HG03521 (cell line): Measurements from ENCODE around the gene DGKB.

Experiments used
- ATAC-seq: cut with Tn5 transposase; IDR thresholded peaks from one replicate; pipeline ENCODE4 v1.9.1; 2021; ENCODE audit warnings: mild to moderate bottlenecking, moderate library complexity; ENCODE audit not compliant: unreplicated experiment

The DGKB gene

DNA sequence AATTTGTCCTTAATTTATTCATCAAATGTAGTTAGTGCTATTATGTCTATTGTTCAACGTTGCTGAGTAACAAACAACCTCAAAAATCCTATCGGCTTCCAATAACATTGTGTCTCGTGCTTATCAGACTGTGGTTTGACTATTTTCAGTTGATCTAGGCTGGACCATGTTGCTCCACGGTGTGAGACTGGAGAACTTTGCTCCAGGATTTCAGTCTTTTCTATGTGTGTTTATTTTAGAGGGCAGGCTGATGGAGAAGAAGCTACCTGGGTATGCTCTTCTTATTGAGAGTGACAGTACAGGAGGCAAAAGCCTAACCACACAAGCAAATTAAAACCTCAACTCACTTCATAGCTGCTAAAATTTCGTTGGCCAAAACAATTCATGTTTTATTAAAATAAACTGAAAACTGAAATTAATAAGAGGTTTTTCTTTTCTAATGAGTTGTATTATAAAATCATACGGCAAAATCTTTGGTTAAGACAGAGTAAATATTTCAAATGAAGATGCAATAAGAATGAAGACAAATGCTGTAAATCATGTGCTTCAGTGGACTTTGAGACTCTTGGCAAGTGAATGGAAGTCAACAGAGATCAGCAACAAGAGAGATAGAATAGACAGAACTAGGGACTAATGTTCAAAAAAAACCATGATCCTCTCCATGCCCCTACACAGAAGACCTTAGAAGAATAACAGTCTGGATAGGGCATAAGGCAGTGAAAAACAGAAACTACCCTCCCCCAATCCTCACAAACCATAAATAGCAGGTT, 495.1 kb downstream of the DGKB start:
- ATAC-seq: no peak

DNA sequence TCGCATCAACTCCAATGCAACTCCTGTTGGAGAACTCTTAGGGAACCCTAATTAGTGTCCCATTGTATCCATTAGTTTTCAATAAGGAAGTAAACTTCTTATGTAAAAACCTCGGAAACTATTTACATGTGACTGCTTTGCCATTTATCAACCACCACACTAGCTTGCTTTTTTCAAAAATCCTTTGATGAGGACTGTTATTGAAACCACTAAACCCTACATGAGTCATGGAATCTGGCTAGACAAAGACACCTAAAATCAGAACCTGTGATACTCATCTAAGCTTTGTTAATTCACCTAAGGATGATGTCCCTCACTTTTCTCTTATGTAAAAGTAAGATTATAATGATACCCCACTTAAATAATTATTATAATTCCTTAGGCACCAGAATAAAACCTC, 499.0 kb downstream of the DGKB start:
- no peak for ATAC-seq

DNA sequence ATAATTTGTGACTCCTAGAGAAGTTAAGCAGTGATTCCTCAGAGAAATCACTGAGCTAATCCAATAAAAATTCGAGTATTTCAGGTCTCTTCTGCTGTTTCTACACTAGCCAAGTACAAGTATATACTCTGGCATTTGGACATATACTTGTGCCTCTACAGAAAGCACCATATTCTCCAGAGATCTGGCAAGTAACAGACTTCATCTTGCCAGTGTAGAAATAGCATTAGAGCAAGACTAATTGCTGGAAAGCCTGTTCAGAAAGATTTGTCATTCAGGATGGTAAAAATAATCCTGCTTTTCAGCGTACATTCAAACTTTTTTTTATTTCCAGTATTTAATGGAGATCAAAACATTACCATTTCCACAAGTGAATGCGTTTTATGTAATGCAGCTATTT, 502.3 kb downstream of the DGKB start:
- no peak for ATAC-seq

DNA sequence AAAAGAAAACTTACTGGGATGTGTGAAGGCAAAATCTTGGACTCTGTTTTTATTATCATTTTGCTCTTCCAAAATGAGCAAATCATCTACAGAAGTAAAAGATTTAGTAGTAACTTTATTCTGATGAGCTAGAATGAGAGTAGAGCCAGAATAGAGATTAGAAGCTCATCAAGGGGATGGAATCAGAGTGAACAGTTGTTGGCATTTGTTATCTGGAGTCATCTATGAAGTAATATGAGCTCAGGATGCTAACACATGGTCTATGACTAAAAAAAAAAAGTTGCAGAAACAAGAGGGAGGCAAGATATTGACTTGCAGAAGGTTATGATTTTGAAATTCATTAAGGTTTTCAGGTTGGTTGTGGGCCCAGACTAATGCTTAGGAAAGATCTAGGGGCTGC, 504.0 kb downstream of the DGKB start:
- no peak for ATAC-seq

DNA sequence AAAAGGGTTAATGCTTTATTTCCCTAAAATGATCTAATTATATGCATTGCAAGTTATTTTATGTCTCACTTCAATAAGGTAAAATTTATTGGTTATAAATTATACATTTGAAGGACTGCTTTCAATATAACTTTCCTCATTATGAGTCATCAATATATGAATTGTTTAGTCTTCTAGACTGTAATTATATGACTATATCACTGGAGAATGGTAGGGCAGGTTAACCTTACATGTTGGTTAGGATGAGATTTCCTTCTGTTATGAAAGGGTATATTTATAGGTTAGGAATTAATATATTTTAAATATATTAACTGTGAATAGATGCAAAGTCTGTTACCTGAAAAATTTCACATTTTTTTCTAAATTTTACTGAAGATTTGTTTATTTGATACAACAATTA, 506.7 kb downstream of the DGKB start:
- no peak for ATAC-seq

DNA sequence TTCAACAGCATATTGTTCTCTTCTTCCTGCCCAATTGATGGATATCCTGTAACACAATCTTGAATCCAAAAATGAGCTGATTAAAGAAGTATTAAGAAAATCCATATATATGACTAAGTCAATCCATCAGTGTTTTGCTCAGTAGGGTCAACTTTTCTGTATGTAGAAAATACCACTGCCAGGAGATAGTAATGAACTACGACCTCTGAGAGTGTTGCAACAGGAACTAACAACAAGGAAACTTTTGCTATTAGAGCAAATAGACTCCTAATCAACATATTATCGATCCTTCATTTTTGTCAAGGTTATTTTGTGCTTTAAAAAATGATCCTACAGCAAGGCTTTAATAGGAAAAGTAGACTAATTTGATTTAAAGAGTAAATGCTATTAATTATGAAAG, 507.8 kb downstream of the DGKB start:
- ATAC-seq: no peak

DNA sequence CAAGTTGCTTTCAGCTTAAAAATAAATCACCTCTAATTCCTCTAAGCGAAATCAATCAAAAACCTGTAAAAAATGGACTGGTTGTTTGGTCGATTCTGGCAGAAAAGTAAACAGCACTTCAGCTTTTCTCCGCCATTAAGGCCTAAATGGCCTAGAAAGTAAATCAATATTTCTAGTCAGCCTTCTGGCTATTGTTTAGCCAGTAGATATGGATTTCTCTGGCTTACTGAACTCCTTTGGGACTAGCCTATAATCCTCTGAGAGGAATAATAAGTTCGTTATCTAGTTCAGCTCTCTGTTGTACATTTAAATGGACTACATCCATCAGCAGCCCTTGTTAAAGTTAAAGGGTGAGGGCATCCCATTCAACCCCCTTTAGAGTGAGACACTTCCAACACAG, 513.0 kb downstream of the DGKB start:
- no peak for ATAC-seq

DNA sequence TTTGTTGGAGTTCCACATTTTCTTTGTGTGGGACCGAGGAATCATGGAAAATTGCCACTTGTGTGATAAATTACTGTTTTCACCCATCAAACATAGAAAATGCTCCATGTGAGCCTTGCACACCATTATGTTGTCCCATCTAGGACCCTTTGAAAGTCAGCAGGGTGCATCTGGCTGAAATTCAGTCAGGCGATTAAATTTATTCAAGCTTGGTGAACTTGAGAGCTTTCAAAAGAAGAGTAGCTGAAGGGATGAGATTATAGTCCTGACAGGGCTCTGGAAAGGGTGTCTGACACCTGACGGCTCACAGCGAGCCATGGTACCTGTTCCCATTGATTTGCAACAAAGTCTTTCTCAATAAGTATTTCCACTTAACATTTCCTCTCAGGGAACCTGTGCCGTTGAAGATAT, 513.4 kb downstream of the DGKB start:
- ATAC-seq: no peak

DNA sequence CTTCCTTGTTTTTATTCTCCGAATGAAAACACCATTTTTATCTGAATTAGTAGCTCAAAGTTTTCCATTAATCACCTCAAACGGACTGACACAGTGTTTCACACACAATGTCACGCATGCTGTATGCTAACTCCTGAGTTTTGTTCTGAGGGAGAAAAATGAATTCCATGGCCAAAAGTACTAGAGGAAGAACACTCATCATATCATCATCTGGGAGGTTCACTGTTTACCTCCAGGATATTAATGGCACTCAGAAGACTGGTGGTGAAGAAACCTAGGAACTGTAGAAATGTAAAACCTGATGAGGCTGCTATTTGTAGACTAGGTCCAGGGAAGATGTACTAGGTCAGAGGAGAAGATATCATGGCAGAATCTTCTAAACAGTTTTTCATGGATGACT, 517.5 kb downstream of the DGKB start:
- ATAC-seq: no peak

DNA sequence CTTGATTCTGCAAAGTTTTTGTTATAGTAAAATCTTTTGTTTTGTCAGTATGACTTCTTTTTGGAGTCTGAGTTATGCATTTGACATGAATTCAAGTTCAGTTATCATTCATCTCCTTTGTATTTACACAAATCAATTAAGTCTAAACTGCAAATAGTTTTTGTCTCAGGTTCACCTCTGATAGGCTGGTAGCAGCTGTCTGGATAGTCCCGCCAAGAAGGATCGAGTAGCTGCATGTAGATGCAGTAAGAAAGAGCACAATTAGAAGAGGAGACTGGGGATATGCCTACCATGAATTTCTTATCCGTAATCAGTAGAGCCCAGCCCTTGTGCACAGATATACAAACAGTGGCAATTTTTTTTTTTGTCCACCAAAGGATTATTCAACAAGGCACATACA, 520.6 kb downstream of the DGKB start:
- no peak for ATAC-seq

DNA sequence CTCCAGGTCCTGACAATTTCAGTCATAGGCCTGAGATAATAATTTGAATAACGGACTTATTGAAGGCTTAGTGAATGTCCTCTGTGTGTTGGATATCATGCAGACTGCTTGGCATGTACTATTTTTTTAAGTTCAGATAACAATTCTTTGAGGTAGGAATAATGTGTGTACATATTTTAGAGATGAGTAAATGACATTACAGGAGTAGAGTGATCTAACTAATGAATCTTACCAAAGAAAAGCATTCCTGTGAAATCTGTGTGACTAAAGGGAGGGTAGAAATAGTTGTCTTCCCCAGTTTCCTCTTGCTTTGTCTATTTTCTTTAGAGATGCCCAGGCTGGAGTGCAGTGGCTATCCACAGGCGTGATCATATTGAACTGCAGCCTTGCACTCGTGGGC, 521.2 kb downstream of the DGKB start:
- ATAC-seq: no peak

DNA sequence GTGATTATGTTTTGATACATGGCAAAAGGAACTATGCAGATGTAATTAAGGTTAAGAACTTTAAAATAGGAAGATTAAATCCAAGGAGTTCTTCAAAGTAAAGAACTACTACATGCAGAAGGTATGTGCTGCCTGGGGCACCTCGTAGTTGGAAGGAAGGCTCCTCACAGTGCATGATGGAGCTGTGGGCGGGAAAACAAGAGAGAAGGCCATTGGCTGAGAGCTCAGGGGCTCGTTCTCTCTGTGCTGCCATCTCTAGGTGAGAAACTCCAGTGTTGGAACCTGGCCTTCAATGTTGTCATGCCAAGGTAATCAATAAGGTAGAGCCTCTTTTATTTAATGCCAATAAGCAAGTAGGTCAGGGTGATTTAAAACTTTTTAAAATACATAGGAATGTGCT, 521.7 kb downstream of the DGKB start:
- ATAC-seq: no peak

DNA sequence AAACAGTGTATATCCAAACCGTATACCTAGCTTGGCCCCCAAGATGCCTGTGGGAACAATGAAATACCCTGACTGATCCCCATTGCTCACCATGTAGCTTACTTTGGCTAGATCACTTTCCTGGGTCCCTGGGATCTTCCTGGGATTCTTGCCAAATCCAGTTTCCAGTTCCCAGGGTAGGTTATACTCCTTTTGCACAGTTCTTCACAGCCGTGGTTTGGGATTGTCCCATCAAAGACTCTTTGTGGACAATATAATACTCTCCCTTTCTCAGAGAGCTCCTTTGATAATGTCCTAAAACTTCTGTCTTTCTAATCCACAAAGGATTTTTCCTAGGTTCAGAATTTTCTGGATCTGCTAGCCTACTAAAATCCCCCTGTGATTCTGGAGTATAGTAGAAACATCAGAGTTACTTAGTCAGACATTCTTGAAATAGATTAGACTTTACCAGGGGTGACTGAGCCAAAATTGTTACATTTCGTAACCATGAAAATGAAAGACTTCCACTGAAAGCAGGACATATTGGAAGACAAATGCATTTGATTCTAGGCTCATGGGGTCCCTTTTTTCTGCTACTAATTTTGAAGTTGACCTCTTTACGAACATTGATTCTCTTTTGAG, 524.8 kb downstream of the DGKB start:
- ATAC-seq: no peak

DNA sequence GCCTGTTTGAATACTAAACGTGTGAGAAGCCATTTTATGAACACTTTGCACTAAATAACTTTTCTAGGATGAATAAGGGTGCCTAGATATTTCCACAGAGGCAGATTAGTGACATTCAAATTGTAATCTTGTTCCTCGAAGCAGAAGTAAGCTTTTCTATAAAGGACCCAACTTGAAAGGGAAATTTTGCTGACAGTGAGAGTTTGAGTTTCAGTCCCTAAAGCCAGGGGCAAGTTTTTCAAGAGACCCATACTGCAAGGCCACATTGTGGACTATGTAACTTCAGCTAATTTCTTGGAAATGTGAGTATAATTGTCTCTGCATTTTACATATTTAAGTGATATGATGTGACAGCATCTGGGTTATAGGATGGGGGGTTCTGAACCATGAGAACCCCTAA, 525.8 kb downstream of the DGKB start:
- ATAC-seq: no peak

DNA sequence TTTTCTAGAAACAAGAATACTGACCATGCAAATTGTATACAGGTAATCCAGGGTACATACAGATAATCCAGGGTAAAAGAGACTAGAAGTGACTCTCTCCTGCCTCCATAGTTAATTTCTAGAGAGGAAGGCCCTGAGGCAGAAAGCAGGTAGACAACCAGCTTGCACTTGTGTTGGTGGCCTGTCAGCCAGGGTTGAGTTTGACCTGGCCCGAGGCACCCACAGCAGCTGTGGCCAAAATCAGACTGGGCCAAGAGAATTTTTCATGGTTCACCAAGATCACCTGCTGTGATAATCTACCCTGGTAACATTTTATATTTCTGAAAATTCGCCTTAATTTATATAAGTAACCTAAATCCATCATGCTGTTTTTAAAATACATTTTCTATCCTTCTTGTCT, 526.6 kb downstream of the DGKB start:
- ATAC-seq: no peak

DNA sequence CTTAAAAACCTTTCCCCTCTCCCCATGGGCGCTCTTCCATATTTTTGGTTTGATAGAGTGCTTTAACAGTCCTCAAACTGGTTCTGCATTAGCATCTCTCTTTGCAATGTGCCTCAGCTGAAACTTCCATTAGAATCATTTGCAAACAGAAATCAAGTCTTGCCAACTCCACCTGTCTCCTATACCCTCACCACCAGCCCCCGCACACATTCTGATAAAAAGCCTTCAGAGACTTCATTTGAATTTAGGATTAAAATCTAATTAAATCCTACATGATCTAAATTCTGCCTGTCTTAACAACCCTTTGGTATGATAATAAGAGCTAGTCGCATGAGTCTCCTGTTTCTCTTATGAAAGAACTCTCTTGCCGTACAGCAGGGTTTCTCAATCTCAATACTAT, 528.2 kb downstream of the DGKB start:
- no peak for ATAC-seq

DNA sequence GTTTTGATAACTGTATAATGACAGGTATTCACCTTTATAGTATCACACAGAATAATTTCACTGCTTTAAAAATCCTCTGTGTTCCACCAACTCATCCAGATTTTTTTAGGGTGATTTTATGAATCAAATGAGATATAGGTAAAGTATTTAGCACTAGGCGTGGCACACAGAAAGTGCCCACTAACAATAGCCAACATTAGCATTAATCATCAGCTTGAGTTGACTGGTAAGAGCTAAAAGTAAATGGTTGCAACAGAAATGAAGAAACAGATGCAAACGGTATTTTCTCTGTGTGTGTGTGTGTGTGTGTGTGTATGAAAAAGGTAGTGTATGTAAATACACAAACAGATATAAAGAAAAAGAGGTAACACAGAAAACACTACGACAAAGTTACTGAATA, 534.3 kb downstream of the DGKB start:
- no peak for ATAC-seq

DNA sequence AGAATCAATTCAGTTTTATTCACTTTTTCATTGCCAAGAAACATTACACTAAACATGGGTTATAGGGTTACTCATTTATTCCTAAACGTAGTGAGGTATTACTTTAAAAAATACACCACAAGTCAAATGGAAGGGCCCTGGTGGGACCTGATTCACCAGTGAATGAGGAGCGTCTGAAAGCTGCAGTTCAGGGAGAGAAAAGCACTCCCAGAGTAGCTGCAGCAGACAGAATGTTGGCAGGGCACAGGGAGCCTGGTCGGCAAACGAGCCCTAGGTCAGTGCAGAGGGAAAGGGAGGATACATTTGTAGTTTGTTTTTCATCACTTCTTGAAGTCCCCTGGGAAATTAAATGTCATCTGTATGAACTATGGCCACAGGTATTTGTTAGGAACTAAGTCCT, 551.4 kb downstream of the DGKB start:
- no peak for ATAC-seq

DNA sequence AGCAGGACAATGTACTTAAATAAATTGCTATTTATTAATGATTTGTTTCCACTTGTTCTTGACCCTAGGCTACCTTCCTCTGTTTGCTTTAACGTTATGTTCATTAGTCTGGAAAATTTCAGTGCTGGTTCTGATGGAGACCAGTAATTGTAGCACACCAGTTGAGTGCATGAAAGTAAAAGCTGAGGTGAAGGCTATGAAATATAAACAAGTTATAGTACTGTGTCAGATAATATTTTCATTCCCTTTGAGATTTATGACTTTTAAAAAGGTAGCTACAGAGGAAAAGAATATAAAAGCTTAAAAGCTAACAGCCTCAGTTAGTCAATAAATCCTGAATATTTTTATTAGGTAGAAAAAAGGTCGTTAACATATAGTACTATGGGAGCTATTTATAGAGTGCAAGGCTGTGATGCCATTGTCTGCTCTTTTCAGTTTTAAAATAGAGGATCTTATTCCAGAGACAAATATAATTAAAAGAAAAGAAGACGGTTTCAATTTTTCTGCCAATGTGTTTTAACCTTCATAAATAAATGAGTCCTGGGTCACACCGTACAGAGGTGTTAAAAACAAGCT, 561.3 kb downstream of the DGKB start:
- ATAC-seq: no peak

DNA sequence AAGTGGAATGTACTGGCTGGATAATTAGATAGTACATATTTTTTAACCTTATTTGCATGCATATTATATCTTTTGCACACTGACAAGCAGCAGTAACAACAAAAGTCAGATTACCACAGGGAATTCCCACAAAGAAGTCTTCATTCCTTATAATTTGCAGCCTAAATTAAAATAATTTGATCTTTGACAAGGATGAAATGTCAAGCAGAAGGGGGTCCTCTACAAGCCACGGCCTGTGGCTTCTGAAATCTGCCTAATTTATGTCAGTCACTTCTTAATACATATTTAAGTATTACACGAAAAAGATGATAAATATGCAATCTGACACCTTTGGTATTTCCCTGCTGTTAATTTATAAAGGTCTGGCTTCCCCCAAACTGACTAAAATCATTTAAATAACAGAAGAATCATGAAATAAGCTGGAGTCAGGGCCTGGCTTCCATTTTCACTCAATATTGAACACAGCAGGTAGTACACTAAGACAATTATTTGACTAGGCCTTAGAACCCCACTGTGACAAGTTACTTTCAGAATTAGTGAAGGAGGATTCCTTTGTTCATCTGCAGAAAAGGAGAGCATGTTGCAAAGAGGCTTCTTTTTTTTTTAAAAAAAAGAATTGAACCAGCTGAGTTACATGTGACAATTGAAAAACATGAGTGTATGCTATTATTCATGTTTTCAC, 562.0 kb downstream of the DGKB start:
- ATAC-seq: no peak

DNA sequence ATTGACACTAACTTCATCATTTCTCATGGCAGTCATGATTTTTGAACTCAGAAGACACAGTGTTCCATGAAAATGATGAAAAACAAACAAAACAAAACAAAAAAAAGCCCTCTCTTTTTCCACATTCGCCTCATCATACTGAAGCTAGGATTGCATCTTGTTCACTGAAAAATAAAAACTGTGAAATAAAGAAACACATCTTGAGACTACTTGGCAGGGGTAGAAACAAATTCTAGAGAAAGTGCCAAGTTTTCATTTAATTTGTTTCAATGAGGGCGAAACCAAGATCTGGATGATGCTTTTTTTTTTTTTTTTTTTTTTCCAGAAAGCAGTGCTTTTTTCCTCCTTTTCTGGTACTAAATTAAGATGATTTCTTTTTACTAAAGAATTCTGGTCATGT, 562.7 kb downstream of the DGKB start:
- ATAC-seq: no peak

DNA sequence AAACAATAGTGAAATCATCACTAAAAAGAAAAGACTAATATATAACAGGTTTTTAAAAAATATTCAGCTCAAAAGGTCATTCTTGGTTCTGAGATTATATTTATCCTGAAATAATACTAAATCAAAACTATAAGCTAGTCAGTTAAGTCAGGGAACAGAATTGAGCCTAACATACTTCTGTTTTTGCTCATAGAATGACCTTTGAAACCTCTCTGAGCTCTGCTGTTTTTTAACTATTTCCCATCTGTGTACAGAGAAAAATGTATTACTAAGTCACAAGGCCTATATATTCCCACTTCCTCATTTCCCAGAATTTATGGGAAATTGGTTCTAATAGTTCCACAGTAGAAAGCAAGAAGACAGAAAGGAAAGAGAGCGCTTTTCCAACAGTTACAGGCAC, 566.3 kb downstream of the DGKB start:
- no peak for ATAC-seq
